Ishikawa (cell line): ENCODE measurements around the gene GXYLT2.

Experiments
- CEBPB ChIP-seq: IDR thresholded peaks from 2 replicates; pipeline ENCODE4 v1.6.1; 2012
- CREB1 ChIP-seq: IDR thresholded peaks from 2 replicates; pipeline ENCODE4 v1.6.1; 2012; ENCODE audit warnings: low read depth
- EGR1 ChIP-seq: IDR thresholded peaks from 2 replicates; pipeline ENCODE4 v1.6.1; 2012
- EP300 ChIP-seq: IDR thresholded peaks from 2 replicates; pipeline ENCODE4 v1.6.1; 2012; ENCODE audit warnings: borderline replicate concordance
- FOXM1 ChIP-seq: IDR thresholded peaks from 2 replicates; pipeline ENCODE4 v1.6.1; 2012; ENCODE audit warnings: low read depth, borderline replicate concordance
- NFIC ChIP-seq: IDR thresholded peaks from 2 replicates; pipeline ENCODE4 v1.6.1; 2012
- RAD21 ChIP-seq: IDR thresholded peaks from 2 replicates; pipeline ENCODE4 v1.6.1; 2012; ENCODE audit warnings: low read depth
- TAF1 ChIP-seq: IDR thresholded peaks from 2 replicates; pipeline ENCODE4 v1.6.1; 2012; ENCODE audit warnings: low read depth, mild to moderate bottlenecking
- TCF12 ChIP-seq: IDR thresholded peaks from 2 replicates; pipeline ENCODE4 v1.6.1; 2012; ENCODE audit warnings: low read depth
- TEAD4 ChIP-seq: IDR thresholded peaks from 2 replicates; pipeline ENCODE4 v1.6.1; 2012
- YY1 ChIP-seq: IDR thresholded peaks from 2 replicates; pipeline ENCODE4 v1.6.1; 2012; ENCODE audit warnings: low read depth
- ZBTB7A ChIP-seq: IDR thresholded peaks from 2 replicates; pipeline ENCODE4 v1.6.1; 2012; ENCODE audit warnings: low read depth
- TF ChIP-seq, protein P1 (sequence below): IDR thresholded peaks from 2 replicates; pipeline ENCODE4 v1.6.1; 2012
- TF ChIP-seq, protein P2 (sequence below): IDR thresholded peaks from 2 replicates; pipeline ENCODE4 v1.6.1; 2012; ENCODE audit warnings: low read depth, mild to moderate bottlenecking
- TF ChIP-seq, protein P3 (sequence below): IDR thresholded peaks from 2 replicates; pipeline ENCODE4 v1.6.1; 2012

The GXYLT2 gene

DNA sequence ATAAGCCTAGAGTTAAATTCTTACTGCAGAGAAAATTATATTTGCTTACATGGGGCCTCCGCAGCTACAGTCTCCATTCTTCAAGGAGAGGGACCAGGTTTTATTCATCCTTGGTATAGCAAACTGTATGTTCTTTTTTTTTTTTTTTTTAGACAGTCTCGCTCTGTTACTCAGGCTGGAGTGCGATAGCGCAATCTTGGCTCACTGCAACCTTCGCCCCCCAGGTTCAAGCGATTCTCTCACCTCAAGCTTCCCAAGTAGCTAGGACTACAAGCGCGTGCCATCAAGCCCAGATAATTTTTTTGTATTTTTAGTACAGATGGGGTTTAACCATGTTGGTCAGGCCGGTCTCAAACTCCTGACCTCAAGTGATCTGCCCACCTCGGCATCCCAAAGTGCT, 41.7 kb upstream of the GXYLT2 start:
- TF ChIP-seq, protein P1, sequence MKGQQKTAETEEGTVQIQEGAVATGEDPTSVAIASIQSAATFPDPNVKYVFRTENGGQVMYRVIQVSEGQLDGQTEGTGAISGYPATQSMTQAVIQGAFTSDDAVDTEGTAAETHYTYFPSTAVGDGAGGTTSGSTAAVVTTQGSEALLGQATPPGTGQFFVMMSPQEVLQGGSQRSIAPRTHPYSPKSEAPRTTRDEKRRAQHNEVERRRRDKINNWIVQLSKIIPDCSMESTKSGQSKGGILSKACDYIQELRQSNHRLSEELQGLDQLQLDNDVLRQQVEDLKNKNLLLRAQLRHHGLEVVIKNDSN = no peak
- no peak for TF ChIP-seq EP300

DNA sequence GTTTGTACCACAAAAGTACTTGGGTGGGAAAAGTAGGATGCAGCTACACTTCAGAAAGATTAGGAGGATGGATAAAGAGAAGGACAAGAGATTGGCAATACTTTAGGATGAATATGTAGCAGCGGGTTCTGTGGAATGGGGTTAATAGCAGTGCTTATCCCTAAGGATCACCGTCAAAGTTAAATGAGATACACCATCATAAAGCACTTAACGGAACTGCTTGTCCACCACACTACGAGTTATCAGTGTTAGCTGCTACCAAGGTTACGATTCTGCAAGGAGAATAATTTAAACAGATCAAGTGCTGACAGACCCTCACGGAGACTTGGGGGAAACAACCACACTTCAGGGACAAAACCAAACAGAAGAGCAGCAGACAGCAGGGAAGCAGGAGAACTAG, 40.6 kb upstream of the GXYLT2 start:
- TF ChIP-seq, protein P1 = no peak
- TF ChIP-seq FOXM1 = no peak
- TF ChIP-seq TCF12 = no peak
- no peak for TF ChIP-seq TEAD4
- TF ChIP-seq ZBTB7A = no peak
- TF ChIP-seq, protein P2, sequence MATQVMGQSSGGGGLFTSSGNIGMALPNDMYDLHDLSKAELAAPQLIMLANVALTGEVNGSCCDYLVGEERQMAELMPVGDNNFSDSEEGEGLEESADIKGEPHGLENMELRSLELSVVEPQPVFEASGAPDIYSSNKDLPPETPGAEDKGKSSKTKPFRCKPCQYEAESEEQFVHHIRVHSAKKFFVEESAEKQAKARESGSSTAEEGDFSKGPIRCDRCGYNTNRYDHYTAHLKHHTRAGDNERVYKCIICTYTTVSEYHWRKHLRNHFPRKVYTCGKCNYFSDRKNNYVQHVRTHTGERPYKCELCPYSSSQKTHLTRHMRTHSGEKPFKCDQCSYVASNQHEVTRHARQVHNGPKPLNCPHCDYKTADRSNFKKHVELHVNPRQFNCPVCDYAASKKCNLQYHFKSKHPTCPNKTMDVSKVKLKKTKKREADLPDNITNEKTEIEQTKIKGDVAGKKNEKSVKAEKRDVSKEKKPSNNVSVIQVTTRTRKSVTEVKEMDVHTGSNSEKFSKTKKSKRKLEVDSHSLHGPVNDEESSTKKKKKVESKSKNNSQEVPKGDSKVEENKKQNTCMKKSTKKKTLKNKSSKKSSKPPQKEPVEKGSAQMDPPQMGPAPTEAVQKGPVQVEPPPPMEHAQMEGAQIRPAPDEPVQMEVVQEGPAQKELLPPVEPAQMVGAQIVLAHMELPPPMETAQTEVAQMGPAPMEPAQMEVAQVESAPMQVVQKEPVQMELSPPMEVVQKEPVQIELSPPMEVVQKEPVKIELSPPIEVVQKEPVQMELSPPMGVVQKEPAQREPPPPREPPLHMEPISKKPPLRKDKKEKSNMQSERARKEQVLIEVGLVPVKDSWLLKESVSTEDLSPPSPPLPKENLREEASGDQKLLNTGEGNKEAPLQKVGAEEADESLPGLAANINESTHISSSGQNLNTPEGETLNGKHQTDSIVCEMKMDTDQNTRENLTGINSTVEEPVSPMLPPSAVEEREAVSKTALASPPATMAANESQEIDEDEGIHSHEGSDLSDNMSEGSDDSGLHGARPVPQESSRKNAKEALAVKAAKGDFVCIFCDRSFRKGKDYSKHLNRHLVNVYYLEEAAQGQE = no peak
- TF ChIP-seq EP300 = no peak
- no peak for TF ChIP-seq CREB1
- TF ChIP-seq YY1 = no peak

DNA sequence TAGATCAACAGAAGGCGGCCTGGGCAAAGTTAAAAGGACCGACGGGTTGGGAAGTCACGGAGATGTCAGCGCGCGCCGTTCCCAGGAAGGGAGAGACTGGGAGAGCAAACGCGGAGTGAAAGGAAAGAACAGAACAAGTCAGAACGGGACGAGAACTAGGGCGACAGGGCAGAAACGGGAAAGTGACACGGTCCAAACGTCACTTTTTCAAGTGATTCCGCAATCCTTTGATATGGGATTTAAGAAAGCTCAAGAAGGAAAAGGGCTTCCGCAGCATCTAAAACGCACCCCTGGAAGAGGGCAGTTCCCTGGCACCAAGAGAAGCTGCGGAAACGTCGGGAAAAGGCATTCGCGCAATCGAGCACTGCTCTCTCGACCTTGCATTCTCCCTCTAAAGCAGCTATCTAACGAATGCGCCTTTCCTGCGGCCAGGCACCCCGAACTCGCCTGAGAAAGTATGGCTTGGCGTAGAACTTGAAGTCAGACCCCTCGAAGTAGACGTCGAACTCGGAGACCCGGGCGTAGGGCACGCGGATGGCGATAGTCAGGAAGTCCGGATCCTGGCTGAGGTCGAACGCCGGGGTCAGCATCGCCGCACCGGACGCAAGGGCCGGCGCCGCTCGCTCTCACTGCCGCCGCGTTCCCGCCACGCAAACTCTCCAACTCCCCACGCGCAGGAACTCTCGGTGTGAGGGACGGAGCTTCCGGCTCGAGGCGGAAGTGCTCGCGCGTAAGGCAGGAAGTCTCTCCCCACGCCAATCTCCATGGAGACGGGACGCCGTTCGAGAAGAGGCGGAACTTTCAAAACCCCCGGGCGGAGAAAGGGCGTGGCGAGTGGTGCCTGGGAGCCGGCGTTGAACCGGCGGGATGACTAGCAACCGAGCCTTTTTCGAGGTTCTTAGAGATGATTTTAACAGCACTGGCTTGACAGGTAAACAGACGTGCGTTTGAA, 39.8 kb upstream of the GXYLT2 start, which contains the start of gene SHQ1:
Gene SHQ1 (minus strand): TSS at position 695 of the 952 bp plus-strand sequence. CDS start 105 bp downstream, at position 590.
- TF ChIP-seq NFIC (peak; percentile 16; the same call in 1 of the 2 replicates), TAF1 (peak; percentile 77), RAD21 (no peak), YY1 (no peak), TEAD4 (no peak), CEBPB (no peak), TCF12 (no peak), CREB1 (no peak), ZBTB7A (no peak), EGR1 (peak; percentile 48; the same call in 1 of the 2 replicates), FOXM1 (no peak), EP300 (0 out of 2 replicates have a peak, but pooled peaks have one; percentile 16)
- TF ChIP-seq, protein P1 = no peak
- TF ChIP-seq, protein P2 = no peak
- TF ChIP-seq, protein P3, sequence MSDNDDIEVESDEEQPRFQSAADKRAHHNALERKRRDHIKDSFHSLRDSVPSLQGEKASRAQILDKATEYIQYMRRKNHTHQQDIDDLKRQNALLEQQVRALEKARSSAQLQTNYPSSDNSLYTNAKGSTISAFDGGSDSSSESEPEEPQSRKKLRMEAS = peak; percentile 97

DNA sequence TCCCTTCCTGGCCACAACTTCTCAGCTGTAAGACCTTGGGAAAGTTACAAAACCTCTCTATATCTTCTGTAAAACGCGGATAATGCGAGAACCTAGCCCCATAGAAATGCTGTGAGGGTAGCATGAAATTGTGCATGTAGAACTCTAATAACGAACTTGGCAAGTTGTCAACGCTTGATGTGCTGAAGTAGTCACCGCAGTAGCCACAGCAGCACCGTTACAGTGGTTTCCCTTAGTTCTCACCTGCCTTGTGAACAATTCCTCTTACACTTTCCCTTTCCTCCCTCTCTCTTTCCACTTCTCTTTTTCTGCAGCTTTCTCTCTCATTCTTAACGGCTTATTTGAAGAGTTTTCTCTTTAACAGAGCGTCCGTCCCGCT, 39.2 kb upstream of the GXYLT2 start:
- TF ChIP-seq EGR1 = no peak
- TF ChIP-seq, protein P3 = no peak
- TF ChIP-seq RAD21 = no peak
- no peak for TF ChIP-seq YY1
- no peak for TF ChIP-seq TEAD4
- no peak for TF ChIP-seq NFIC
- TF ChIP-seq TAF1 = no peak
- TF ChIP-seq, protein P1 = no peak
- no peak for TF ChIP-seq EP300
- TF ChIP-seq FOXM1 = no peak
- TF ChIP-seq, protein P2 = no peak
- no peak for TF ChIP-seq CEBPB
- no peak for TF ChIP-seq ZBTB7A
- no peak for TF ChIP-seq TCF12
- TF ChIP-seq CREB1 = no peak
